HG03095 (cell line): Measurements from ENCODE around the gene APOL4.
"Not testable (repeated sequence)": the region's sequence is repeated elsewhere in the genome, so short reads cannot be mapped to it uniquely, and the experiment has no call there.

Experiments
- ATAC-seq: cut with Tn5 transposase; IDR thresholded peaks from one replicate; pipeline ENCODE4 v1.9.1; 2021; ENCODE audit warnings: moderate library complexity; ENCODE audit not compliant: unreplicated experiment

APOL4 gene

GRCh38 chr22:36232715-36233401, 31.2 kb upstream of the APOL4 start:
- no peak for ATAC-seq

- ATAC-seq: not testable (repeated sequence)
Observed at GRCh38 chr22:36231051-36231450, 29.4 kb upstream of the APOL4 start.

GRCh38 chr22:36229649-36230048, 28.0 kb upstream of the APOL4 start:
- ATAC-seq: not testable (repeated sequence)

- ATAC-seq: no peak
Observed at GRCh38 chr22:36228944-36229343, 27.3 kb upstream of the APOL4 start.

- not testable (repeated sequence) for ATAC-seq
Observed at GRCh38 chr22:36228369-36228768, 26.8 kb upstream of the APOL4 start.

- ATAC-seq: no peak
Observed at GRCh38 chr22:36227806-36228205, 26.2 kb upstream of the APOL4 start.

- no peak for ATAC-seq
Observed at GRCh38 chr22:36227396-36227795, 25.8 kb upstream of the APOL4 start.

GRCh38 chr22:36226189-36226588, 24.6 kb upstream of the APOL4 start:
- no peak for ATAC-seq

- no peak for ATAC-seq
Observed at GRCh38 chr22:36225333-36225922, 23.8 kb upstream of the APOL4 start.

GRCh38 chr22:36224245-36224644, 22.6 kb upstream of the APOL4 start:
- ATAC-seq: no peak

GRCh38 chr22:36223504-36223903, 21.9 kb upstream of the APOL4 start:
- ATAC-seq: no peak

GRCh38 chr22:36222887-36223450, 21.4 kb upstream of the APOL4 start:
- ATAC-seq: no peak

- ATAC-seq: no peak
Observed at GRCh38 chr22:36221799-36222751, 20.5 kb upstream of the APOL4 start.

- ATAC-seq: no peak
Observed at GRCh38 chr22:36220451-36220921, 18.9 kb upstream of the APOL4 start.

- ATAC-seq: no peak
Observed at GRCh38 chr22:36218648-36219193, 17.1 kb upstream of the APOL4 start.

- no peak for ATAC-seq
Observed at GRCh38 chr22:36215981-36216380, 14.4 kb upstream of the APOL4 start.

- ATAC-seq: no peak
Observed at GRCh38 chr22:36213586-36213985, 12.0 kb upstream of the APOL4 start.

- no peak for ATAC-seq
Observed at GRCh38 chr22:36212901-36213300, 11.3 kb upstream of the APOL4 start.

GRCh38 chr22:36211237-36211861, 9.7 kb upstream of the APOL4 start:
- no peak for ATAC-seq

GRCh38 chr22:36210224-36210623, 8.6 kb upstream of the APOL4 start:
- ATAC-seq: no peak
